HG03159 (cell line): ENCODE measurements around the gene CD300H.

Experiments
- ATAC-seq: cut with Tn5 transposase; IDR thresholded peaks from one replicate; pipeline ENCODE4 v1.9.1; 2021; ENCODE audit warnings: mild to moderate bottlenecking, moderate library complexity; ENCODE audit not compliant: unreplicated experiment

Gene CD300H

GRCh38 chr17:74552037-74552436 is 15.3 kb downstream of the CD300H start:
- no peak for ATAC-seq

- ATAC-seq: no peak
Observed at GRCh38 chr17:74550602-74551001, 16.7 kb downstream of the CD300H start.

GRCh38 chr17:74549343-74549742 is 18.0 kb downstream of the CD300H start:
- ATAC-seq: no peak

- ATAC-seq: no peak
Observed at GRCh38 chr17:74547736-74548135, 19.6 kb downstream of the CD300H start.

GRCh38 chr17:74547264-74547663 is 20.0 kb downstream of the CD300H start:
- ATAC-seq: no peak

GRCh38 chr17:74546586-74546985 is 20.7 kb downstream of the CD300H start:
- ATAC-seq: no peak

- ATAC-seq: no peak
Observed at GRCh38 chr17:74545843-74546230, 21.5 kb downstream of the CD300H start, which contains the start of gene CD300C. Gene CD300C (minus strand): TSS chr17:74546115. CDS start chr17:74545782, 333 bp downstream.

GRCh38 chr17:74544991-74545842 is 22.1 kb downstream of the CD300H start:
- ATAC-seq: no peak

- ATAC-seq: no peak
Observed at GRCh38 chr17:74543891-74544760, 23.2 kb downstream of the CD300H start.

GRCh38 chr17:74543406-74543805 is 23.9 kb downstream of the CD300H start:
- no peak for ATAC-seq

GRCh38 chr17:74542727-74543383 is 24.5 kb downstream of the CD300H start:
- ATAC-seq: no peak

- no peak for ATAC-seq
Observed at GRCh38 chr17:74542166-74542565, 25.1 kb downstream of the CD300H start.

GRCh38 chr17:74541176-74542111 is 25.9 kb downstream of the CD300H start:
- ATAC-seq: no peak

GRCh38 chr17:74539281-74539820 is 28.0 kb downstream of the CD300H start:
- no peak for ATAC-seq

- ATAC-seq: no peak
Observed at GRCh38 chr17:74536890-74537289, 30.4 kb downstream of the CD300H start.

GRCh38 chr17:74532115-74532514 is 35.2 kb downstream of the CD300H start:
- ATAC-seq: no peak

GRCh38 chr17:74531231-74531761 is 36.0 kb downstream of the CD300H start, which contains the start of gene CD300LB:
Gene CD300LB (minus strand): TSS chr17:74531475. CDS start chr17:74531350, 125 bp downstream.
- ATAC-seq: no peak

- ATAC-seq: no peak
Observed at GRCh38 chr17:74530831-74531150, 36.5 kb downstream of the CD300H start.

GRCh38 chr17:74529243-74529642 is 38.1 kb downstream of the CD300H start:
- no peak for ATAC-seq
